ENCODE results near the gene EGFR.

EGFR gene

GRCh38 chr7:55101359-55101758, 82.5 kb downstream of the EGFR start:
- DNase-seq (ENCODE audit: low spot score), result no peak

GRCh38 chr7:55104123-55104522, 85.3 kb downstream of the EGFR start:
- DNase-seq (ENCODE audit: low spot score), result no peak

- DNase-seq (ENCODE audit: low spot score), result no peak
Observed at GRCh38 chr7:55104712-55105433, 86.1 kb downstream of the EGFR start.

- DNase-seq (ENCODE audit: low spot score), result no peak
Observed at GRCh38 chr7:55105952-55106351, 87.1 kb downstream of the EGFR start.

GRCh38 chr7:55107946-55108345, 89.1 kb downstream of the EGFR start:
- no peak for DNase-seq (ENCODE audit: low spot score)

GRCh38 chr7:55108401-55108800, 89.6 kb downstream of the EGFR start:
- no peak for DNase-seq (ENCODE audit: low spot score)

- DNase-seq (ENCODE audit: low spot score), result no peak
Observed at GRCh38 chr7:55108818-55109217, 90.0 kb downstream of the EGFR start.

GRCh38 chr7:55109404-55110167, 90.8 kb downstream of the EGFR start:
- no peak for DNase-seq (ENCODE audit: low spot score)

GRCh38 chr7:55110282-55110992, 91.6 kb downstream of the EGFR start:
- DNase-seq (ENCODE audit: low spot score), result no peak

GRCh38 chr7:55110993-55111361, 92.2 kb downstream of the EGFR start:
- DNase-seq (ENCODE audit: low spot score), result peak; percentile 64

GRCh38 chr7:55112056-55112455, 93.2 kb downstream of the EGFR start:
- DNase-seq (ENCODE audit: low spot score), result no peak

- no peak for DNase-seq (ENCODE audit: low spot score)
Observed at GRCh38 chr7:55113760-55114540, 95.1 kb downstream of the EGFR start.

- no peak for DNase-seq (ENCODE audit: low spot score)
Observed at GRCh38 chr7:55117286-55117685, 98.5 kb downstream of the EGFR start.

- DNase-seq (ENCODE audit: low spot score), result no peak
Observed at GRCh38 chr7:55118426-55118825, 99.6 kb downstream of the EGFR start.

- no peak for DNase-seq (ENCODE audit: low spot score)
Observed at GRCh38 chr7:55119571-55119970, 100.8 kb downstream of the EGFR start.

- no peak for DNase-seq (ENCODE audit: low spot score)
Observed at GRCh38 chr7:55120074-55120473, 101.3 kb downstream of the EGFR start.

GRCh38 chr7:55120501-55121198, 101.8 kb downstream of the EGFR start:
- peak; percentile 84 for DNase-seq (ENCODE audit: low spot score)

- no peak for DNase-seq (ENCODE audit: low spot score)
Observed at GRCh38 chr7:55121249-55121648, 102.4 kb downstream of the EGFR start.

GRCh38 chr7:55122263-55122662, 103.4 kb downstream of the EGFR start:
- DNase-seq (ENCODE audit: low spot score), result no peak

- DNase-seq (ENCODE audit: low spot score), result no peak
Observed at GRCh38 chr7:55124989-55125875, 106.4 kb downstream of the EGFR start.
